ENCODE measurements around the gene ABHD17C.

ABHD17C gene

DNA sequence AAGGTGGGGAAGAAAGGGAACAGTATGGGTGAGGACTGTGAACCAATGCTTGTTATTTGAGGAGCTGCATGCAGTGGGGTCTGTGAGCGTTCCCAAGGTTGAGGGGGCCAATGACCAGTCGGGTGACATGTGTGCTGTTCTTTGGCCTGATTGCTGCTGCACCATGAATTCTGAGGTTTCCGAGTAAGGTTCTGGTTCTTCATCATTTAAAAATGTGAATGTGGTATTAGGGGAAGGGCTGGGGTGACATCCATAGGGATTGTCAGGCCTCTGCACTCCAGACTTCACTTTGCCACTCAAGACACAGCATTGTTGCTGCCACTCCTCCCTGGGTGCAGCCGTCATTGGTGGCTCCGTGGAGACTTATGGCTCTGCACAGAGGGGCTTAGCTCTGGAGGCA lies 32.5 kb downstream of the ABHD17C start:
- no peak for DNase-seq (ENCODE audit: extremely low read depth in 1 of 2, low read depth in 1 of 2)

DNA sequence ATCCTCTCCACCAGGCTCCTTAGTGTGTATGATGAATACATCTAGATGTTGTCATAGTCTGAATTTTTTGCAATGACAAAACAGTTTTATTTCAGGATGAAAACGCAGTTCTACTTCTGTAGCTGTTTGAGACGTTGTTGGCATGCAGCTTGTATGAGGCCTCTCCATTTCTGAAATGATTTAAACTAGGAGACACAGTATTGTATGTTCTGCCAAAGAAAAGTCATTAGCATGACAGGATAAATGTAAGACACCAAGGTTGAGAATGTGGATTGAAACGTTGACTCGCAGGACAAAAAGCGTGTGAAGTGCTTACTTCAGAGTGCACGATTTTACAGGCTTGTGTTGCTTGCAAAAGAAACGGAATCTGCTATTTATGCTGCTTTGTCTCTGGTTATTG lies 35.3 kb downstream of the ABHD17C start:
- DNase-seq (ENCODE audit: extremely low read depth in 1 of 2, low read depth in 1 of 2), result no peak

DNA sequence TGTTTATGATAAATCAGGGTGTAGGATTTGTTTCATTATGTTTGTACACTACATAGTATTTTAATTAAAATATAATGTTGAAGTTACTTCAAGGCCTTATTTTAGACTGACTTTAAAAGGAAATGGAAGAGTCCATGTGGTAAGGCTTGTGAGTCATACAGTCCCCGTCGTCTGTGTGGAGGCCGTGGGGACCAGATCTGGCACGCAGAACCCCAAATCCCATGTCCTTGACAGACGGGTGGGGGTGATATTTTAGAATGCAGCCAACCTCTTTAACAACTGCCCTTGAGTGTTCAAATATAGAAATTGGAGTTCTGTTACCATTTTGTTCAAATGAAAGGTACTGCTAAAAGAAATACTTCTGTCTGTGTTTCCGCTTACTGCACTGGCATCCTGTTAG lies 35.8 kb downstream of the ABHD17C start:
- DNase-seq (ENCODE audit: extremely low read depth in 1 of 2, low read depth in 1 of 2), result no peak

DNA sequence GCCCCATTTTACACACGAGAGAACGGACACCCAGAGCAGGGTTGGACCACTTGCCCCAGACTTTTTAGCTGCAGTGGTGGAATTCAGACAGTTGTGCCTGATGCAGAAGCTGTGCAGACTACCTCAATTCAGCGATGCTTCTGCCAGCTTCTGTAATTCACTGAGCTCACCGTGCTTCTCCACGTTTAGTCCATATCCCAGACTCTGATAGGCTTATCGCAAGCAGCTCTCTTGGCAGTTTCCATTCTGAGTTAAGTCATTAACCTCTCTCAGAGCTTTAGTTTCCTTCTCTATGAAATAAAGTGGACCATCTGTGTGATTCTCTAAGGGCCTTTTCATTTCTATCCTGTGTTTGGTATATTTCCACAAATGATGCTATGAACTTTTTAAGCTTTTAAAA lies 37.1 kb downstream of the ABHD17C start:
- no peak for DNase-seq (ENCODE audit: extremely low read depth in 1 of 2, low read depth in 1 of 2)

DNA sequence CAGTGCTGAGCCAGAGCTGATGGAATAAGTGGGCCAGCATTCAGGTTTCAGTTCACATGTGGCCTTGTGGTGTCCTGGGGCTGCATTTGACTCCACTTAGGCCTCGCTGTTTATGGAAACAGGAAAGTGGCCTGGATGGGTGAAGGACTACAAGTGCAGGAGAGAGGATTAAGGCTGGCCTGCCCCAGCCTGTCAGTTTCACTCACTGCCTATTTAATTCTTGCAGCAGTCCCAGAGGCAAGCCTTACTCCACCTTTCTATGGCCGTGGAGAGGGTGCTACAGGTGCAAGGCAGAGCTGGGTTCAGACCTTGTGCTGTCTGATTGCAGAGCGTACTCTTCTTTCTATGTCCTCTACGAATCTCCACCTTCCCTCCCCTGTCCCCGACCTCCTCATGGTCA lies 37.7 kb downstream of the ABHD17C start:
- DNase-seq (ENCODE audit: extremely low read depth in 1 of 2, low read depth in 1 of 2), result no peak

DNA sequence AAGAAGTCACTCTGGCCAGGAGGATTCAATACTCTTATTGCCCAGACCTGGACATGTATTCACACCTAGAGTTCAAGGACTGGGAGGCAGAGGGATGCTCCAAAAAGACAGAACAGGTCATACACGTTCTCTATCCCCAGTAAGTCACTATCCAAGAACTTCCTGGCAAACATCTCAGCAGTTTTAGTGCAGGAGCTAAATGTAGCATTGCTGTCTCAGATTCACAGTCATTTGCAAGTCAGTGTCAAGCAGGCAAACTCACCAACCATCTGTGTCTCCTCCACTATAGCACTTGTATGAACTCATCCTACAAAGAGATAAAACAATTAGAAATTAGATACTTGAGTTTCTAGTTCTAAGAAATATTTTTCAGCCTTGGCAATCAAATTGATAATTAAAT lies 38.4 kb downstream of the ABHD17C start:
- DNase-seq (ENCODE audit: extremely low read depth in 1 of 2, low read depth in 1 of 2), result no peak

DNA sequence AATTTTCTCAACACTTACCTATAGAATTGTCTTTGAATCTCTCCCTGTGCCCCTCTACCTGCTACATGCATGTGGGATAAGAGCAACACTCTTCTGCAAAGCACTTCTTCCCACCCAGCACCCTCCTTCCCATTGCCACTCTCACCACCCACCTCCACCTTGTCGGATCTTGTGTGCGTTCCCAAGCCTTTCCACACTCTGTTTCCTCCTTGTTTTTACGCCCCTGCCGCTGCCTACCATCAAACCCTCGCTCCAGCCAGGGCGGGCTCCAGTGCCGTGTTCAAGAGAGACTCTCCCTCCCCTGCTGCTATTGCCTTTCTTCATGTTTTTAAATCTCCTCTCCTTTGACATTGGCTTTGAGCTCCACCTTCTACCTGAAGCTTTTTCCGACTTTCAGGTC lies 40.2 kb downstream of the ABHD17C start:
- no peak for DNase-seq (ENCODE audit: extremely low read depth in 1 of 2, low read depth in 1 of 2)

DNA sequence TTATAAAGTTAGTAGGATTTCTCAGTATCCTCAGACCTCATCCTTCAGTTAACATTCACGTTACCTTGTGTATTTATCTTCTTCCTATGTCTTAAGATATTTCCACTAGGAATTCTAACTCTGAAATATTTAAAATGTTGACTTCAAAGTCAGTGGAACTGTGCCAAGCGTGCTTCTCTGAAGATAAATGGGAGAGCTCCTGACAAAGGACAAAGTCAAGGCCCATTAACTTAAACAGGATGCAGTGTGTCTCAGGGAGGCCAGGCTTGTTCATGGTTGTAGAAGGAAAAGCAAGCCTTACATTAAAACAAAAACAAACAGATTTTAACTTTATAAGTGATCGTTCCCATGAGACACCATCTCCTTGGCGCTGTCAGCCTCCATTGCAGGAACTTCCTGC lies 41.5 kb downstream of the ABHD17C start:
- DNase-seq (ENCODE audit: extremely low read depth in 1 of 2, low read depth in 1 of 2), result no peak

DNA sequence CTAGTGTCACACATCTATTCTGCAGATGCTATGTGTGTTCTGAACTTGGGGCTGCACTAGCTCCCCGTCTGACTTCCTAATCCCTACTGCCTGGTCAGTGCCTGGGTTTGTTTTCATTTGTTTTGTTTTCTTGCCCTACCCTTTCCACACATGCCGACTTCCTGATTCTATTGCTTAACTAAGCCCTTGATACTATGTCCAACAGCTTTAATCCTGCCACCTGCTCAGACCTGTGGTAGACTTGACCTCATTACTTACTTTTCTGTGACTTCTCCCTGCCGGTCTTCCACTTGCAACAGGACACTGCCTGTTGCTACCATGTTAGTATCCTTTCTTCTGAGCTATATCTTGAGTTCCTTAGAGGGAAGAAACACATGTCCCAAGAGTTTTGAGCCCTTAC lies 44.8 kb downstream of the ABHD17C start:
- DNase-seq (ENCODE audit: extremely low read depth in 1 of 2, low read depth in 1 of 2), result no peak

DNA sequence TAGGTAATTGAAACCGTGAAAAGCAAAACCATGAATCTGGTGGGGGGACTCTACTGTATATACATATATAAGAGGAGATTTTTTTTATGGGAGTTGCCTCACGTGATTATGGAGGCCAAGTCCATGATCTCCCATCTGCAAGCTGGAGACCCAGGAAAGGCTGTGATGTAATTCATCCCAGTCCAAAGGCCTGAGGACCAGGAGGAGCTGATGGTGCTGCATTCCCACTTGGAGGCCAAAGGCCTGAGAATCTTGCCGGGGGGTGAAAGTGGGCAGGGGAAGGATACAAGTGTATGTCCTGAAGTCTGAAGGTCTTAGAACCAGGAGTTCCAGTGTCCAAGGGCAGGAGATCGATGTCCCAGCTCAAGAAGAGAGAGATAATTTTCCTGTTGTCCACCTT lies 47.0 kb downstream of the ABHD17C start:
- no peak for DNase-seq (ENCODE audit: extremely low read depth in 1 of 2, low read depth in 1 of 2)

DNA sequence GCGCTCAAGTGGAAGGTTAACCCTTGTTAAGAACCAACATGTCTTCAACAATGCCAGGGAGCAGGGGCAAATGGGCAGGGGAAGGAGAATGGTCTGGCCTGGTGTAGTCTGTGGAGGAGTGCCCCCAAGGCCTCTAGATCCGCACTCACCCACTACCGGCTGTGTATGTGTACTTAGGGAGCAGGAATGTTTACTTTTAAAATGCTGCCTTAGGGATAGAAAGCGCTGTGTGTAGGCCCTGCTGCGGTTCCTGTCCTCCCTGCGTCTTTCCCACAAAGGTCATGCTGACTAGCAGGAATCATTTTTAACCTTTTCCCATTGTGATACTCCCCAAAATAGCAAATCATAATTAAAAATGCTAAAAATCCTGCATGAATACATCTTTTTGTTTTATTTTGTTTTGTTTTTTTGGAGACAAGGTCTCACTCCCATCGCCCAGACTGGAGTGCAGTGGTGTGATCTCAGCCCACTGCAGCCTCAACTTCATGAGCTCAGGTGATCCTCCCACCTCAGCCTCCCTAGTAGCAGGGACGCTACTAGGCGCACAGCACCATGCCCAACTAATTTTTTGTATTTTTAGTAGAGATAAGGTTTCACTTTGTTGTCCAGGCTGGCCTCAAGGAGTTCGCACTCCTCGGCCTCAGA lies 48.2 kb downstream of the ABHD17C start:
- DNase-seq (ENCODE audit: extremely low read depth in 1 of 2, low read depth in 1 of 2), result no peak

DNA sequence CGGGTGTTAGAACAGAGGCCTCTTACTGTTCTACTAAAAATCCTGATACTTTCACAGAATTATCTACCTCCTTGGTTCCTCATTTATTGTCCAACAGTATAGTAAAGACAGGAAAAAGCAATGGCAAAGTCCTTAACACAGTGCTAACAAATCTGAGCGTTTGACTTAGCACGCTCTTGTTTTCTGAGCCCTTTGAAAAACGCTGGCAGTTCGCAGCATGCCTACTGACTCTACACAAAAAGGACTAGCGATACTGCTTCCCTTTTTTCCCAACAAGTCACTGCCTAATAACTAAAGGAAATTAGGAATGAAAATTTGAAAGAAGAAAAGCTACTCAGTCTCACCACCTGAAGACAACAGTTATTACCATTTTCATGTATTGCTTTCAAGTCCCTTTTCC lies 49.3 kb downstream of the ABHD17C start:
- DNase-seq (ENCODE audit: extremely low read depth in 1 of 2, low read depth in 1 of 2), result no peak

DNA sequence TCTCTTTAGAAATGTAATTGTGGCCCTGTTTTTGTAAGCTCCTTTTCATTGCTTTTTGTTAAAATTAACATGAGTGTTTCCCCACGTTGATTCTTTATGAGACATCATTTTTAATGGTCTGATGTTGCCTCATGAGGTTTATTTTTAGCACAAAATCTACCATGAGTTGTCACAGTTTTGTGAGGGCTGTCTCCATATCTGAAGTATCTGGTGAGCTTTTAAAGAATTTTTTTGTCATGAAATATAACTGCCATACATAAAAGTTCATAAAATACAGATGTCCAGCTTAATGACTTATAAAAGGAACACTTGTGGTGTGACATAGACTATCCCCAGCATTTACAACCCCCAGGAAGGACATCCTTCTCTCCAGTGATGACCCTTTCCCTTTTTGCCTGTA lies 49.7 kb downstream of the ABHD17C start:
- DNase-seq (ENCODE audit: extremely low read depth in 1 of 2, low read depth in 1 of 2), result no peak

DNA sequence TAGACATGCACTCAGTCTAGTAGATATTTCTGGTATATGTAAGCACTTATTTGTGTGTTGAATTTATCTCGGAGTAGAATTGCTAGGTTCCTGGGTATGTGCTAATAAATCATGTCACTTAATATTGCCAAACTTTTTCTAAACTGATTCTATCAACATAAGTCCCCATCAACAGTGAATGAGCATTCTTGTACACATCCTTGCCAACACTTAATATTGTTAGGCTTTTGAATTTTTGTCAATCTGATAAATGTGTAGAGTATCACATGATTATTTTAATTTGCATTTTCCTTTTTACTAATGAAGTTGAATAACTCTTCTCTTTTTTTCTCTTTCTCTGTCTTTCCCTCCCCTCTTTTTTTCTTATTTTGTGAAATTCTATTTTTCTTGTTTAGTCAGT lies 50.8 kb downstream of the ABHD17C start:
- no peak for DNase-seq (ENCODE audit: extremely low read depth in 1 of 2, low read depth in 1 of 2)

DNA sequence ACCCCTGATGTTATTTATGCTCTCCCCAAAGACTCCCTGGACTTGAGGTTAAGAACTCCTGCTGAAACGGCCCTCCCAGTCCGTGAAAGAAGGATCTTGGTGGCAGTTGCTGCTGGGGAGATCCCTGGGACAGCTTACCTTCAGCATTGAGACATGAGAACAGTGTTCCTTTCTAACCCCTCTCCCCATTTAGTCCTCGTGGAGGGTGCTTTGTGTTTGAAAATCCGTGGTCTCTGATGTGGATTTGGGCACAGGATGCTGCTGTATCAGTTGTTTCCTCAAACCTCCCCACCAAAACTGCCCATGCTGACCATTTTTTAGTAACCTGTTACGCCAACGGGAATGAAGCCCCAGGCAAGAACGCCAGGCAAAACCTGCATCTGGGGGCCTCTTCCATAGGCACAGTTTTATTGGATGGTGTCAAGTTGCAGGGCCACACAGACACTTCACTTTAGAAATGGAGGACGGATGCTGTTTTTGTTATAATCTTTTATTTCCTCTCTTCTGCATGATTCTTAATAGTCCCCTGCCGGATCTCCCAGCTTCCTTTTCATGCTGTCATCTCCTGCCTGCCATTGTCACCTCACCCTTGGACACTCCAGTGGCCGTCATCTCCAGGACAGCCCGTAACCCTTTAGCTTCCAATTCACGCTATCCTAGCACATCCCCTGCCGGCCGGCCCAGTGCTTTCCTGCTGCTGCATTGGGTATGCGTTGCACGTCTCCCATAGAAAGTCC lies 52.4 kb downstream of the ABHD17C start:
- no peak for DNase-seq (ENCODE audit: extremely low read depth in 1 of 2, low read depth in 1 of 2)

DNA sequence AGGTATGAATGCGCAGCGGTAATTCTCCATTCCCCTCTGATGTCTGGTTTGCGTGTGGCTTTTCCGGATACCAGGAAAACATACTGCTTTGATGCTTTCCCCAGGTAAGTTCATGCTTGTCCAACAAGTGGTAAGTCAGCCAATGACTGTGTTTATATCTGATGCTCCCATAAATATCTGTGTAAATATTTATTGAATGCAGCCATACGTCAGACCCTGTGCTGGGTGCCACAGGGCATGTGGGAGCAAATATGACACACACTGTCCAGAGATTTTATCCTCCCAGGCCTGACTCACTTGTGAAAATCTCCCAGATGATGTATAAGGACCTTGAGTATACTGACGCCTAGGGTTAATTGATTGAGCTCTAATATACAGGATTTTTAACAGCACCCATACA lies 54.5 kb downstream of the ABHD17C start:
- no peak for DNase-seq (ENCODE audit: extremely low read depth in 1 of 2, low read depth in 1 of 2)

DNA sequence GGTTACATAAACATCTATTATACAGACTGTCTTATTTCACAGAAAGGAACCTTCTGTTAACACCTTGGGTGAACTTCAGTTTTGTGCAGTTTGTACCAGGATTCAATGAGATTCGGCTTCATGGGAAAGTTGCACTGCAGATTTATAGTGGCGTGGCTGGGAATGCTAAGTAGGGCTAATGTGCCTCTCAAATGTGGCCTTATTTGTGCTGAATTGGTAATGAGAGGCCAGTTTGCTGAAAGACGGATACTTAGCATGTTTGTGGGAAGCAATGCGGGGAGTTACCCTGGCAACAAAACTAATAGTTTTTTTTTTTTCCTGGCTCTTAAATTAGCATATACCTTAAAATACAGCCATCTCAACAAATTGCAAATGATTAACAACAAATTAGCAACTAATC lies 55.5 kb downstream of the ABHD17C start:
- DNase-seq (ENCODE audit: extremely low read depth in 1 of 2, low read depth in 1 of 2), result no peak

DNA sequence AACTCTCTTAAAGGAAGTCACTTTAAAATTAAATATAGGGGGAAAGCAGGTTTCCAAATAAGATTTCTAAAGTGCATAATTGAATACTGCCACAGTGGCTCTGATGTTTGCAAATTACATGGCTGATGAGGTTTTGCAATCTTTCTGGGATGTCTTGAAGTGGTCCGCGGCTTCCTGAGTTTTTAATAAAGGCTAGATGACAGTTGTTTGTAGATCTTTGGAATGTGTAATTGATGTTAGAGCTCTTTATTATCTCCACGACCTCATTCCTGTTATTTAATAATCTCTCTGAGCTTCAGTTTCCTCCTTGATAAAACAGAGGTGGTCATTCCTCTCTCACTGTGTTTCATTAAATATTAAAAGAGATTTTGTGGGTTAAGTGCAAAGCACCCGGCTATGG lies 57.1 kb downstream of the ABHD17C start:
- no peak for DNase-seq (ENCODE audit: extremely low read depth in 1 of 2, low read depth in 1 of 2)

DNA sequence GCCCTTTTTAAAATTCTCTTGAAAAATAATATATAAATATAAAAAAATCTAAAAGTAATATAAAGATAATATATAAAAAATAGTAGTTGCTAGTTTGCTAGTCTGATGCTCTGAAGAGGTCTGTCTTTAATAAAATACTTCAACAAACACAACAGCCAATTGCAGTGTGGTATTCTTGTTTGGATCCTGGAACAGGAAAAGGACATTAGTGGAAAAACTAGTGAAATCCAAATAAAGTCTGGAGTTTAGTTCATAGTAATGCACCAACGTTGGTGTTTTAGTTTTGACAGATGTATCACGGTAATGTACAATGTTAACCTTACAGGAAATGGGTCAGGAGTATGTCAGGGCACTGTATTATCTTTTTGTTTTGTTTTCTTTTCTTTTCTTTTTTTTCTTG lies 58.1 kb downstream of the ABHD17C start:
- DNase-seq (ENCODE audit: extremely low read depth in 1 of 2, low read depth in 1 of 2), result no peak

DNA sequence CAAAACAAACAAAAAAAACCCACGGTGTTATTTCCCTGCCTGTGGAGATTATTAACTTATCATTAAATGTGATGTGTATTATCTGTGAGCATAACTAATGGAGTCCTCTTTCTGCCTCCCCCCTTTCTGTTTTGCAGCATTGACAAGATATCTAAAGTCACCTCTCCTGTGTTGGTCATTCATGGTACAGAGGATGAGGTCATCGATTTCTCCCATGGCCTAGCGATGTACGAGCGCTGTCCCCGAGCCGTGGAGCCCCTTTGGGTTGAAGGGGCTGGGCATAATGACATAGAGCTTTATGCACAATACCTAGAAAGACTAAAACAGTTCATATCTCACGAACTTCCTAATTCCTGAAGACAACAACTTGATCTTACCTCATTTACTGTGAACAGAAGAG lies 58.9 kb downstream of the ABHD17C start:
- no peak for DNase-seq (ENCODE audit: extremely low read depth in 1 of 2, low read depth in 1 of 2)

DNA sequence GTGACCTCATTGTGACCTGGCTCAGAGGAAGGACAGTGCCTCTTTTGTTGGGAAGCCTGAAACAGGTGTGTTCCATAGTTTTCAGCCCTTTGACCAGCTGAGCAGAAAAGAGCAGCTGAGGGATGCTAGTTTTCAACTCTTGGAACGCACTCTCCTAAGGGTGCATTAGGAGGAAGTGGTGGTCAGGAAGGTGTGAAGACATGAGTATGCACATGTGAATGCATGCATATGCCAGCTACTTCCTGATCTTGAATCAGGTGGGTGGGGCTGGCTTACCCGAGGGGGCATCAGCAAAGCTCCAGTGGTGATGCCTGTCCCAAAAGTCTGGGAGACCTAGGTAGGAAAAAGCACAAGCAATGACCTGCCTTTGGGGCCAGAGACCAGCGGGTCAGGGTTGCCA lies 60.8 kb downstream of the ABHD17C start:
- no peak for DNase-seq (ENCODE audit: extremely low read depth in 1 of 2, low read depth in 1 of 2)

DNA sequence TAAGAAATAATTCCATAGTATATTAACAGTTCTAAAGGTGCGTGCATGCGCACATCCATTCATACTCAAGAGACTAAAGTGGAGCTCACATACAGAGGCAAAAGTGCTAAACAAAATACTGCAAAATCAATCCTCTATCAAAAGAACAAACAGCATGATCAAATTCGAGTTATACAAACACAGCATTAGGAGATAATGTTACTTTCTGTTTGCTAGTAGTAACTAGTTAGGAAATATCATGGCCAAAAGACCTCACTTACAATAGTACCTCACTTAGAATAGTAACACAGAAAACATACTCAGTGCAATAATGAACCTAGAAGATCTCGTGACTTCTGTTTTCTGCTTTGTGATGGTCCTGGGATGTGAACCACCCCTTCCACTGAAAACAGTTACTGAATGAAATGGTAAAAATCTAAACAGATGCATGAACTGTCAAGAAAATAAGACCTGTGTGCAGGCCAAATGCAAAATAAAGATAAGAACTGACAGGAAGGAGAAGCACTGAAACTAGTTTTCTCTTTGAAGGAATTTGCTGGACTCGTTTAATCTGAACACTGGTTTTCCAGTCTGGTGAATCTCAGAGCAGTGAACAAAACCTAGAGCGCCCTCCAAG lies 63.1 kb downstream of the ABHD17C start:
- no peak for DNase-seq (ENCODE audit: extremely low read depth in 1 of 2, low read depth in 1 of 2)

DNA sequence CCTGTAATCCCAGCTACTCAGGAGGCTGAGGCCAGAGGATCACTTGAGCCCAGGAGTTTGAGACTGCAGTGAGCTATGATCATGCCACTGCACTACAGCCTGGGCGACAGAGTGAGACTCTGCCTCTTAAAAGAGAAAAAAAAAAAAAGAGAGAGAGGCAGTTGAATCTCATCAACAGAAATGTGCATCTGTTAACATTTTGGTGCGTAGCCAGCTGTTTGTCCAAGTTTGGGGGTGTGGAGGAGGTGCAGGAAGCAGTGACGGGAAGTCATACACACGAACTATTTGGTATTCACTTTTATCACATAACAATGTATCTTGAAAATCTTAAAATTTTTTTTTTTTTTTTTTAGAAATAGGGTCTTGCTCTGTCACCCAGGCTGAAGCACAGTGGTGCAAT lies 65.8 kb downstream of the ABHD17C start:
- no peak for DNase-seq (ENCODE audit: extremely low read depth in 1 of 2, low read depth in 1 of 2)
